GM18907 (cell line): ENCODE measurements around the gene POLD1.
"Not testable (repeated sequence)": the region's sequence is repeated elsewhere in the genome, so short reads cannot be mapped to it uniquely, and the experiment has no call there.

Experiments used
- ATAC-seq: cut with Tn5 transposase; IDR thresholded peaks from one replicate; pipeline ENCODE4 v1.9.1; 2021; ENCODE audit warnings: mild to moderate bottlenecking, moderate library complexity; ENCODE audit not compliant: unreplicated experiment

Gene POLD1

GRCh38 chr19:50383852-50384684, at the start of gene POLD1:
TSS of gene POLD1 (plus strand) at chr19:50384347. CDS start at chr19:50398852, 14,505 bp downstream.
- peak; percentile 74 for ATAC-seq

GRCh38 chr19:50334741-50335421, 49.3 kb upstream of the POLD1 start:
- ATAC-seq: no peak

- ATAC-seq: not testable (repeated sequence)
Measured at GRCh38 chr19:50337031-50337430, 47.1 kb upstream of the POLD1 start.

GRCh38 chr19:50340331-50340730, 43.8 kb upstream of the POLD1 start:
- no peak for ATAC-seq

- peak; percentile 51 for ATAC-seq
Measured at GRCh38 chr19:50341091-50341564, 43.0 kb upstream of the POLD1 start.

GRCh38 chr19:50344661-50345318, 39.4 kb upstream of the POLD1 start:
- peak; percentile 45 for ATAC-seq

- ATAC-seq: peak; percentile 51
Measured at GRCh38 chr19:50347089-50347581, 37.0 kb upstream of the POLD1 start.

- no peak for ATAC-seq
Measured at GRCh38 chr19:50349277-50350057, 34.7 kb upstream of the POLD1 start.

- no peak for ATAC-seq
Measured at GRCh38 chr19:50352242-50352641, 31.9 kb upstream of the POLD1 start.

GRCh38 chr19:50353487-50353880, 30.7 kb upstream of the POLD1 start:
- not testable (repeated sequence) for ATAC-seq

- no peak for ATAC-seq
Measured at GRCh38 chr19:50356691-50357177, 27.4 kb upstream of the POLD1 start.

- no peak for ATAC-seq
Measured at GRCh38 chr19:50357178-50358100, 26.7 kb upstream of the POLD1 start.

GRCh38 chr19:50358483-50359327, 25.4 kb upstream of the POLD1 start:
- no peak for ATAC-seq

- ATAC-seq: no peak
Measured at GRCh38 chr19:50359328-50359818, 24.8 kb upstream of the POLD1 start.

- ATAC-seq: no peak
Measured at GRCh38 chr19:50361290-50362029, 22.7 kb upstream of the POLD1 start.

- no peak for ATAC-seq
Measured at GRCh38 chr19:50362030-50362412, 22.1 kb upstream of the POLD1 start.

- ATAC-seq: no peak
Measured at GRCh38 chr19:50362656-50363424, 21.3 kb upstream of the POLD1 start.
